ENCODE measurements around the gene ATRAID. TPM values are rescaled to one million over a fixed set of nuclear protein-coding genes. Genes with fewer than 3 reads are reported as not detected.

Gene ATRAID
- polyA plus RNA-seq, 10 donors, result 89.7 to 104 (median 97.5) TPM

GRCh38 chr2:27245626-27246025, 33.8 kb downstream of the ATRAID start:
- DNase-seq, result peak in 1 of 3 donors; percentile 49

- DNase-seq, result no peak
Measured at GRCh38 chr2:27247893-27248292, 36.1 kb downstream of the ATRAID start.

GRCh38 chr2:27249159-27249890, 37.5 kb downstream of the ATRAID start:
- DNase-seq, result no peak

GRCh38 chr2:27249891-27250651, 38.2 kb downstream of the ATRAID start:
- DNase-seq, result no peak

- no peak for DNase-seq
Measured at GRCh38 chr2:27250652-27251379, 39.0 kb downstream of the ATRAID start.

- no peak for DNase-seq
Measured at GRCh38 chr2:27251766-27252165, 39.9 kb downstream of the ATRAID start.

DNA sequence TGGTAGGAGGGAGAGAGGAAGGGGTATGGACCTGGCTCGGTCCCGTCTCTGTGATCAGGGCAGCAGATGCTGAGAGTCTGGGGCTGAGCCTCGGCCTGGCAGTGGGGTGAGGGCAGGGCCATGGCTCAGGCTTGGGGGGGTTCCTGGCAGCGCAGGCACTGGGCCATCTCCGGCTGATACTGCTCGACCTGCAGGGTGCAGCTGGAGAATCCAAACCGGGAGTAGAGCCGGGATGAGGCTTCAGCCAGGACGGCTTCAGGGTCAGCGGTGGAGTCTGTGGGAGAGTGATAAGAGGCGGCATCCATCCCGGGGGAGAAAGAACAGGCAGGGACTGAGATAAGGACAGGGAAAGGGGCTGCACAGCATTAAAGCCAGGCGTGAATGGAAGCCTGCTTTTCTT, 43.3 kb downstream of the ATRAID start:
- DNase-seq, result no peak

DNA sequence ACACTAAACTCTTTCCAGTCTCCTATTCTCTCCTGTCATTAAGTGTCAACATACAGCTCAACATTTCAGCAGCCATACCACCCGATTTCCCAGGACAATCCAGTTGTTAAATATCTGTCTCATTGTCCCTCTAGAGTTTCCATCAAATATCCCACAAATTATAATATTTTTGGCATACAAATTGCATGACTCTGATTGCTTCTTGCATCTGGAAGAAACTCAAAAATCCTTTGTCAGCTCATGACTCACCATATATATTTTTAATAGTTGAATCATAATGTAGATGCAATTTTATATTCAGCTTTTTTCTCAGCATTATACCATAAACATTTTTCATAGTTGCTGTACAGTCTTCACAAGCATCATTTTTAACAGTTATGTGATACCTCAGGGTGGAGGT, 43.8 kb downstream of the ATRAID start:
- peak in 1 of 3 donors; percentile 41 for DNase-seq

GRCh38 chr2:27256855-27257454, 45.1 kb downstream of the ATRAID start:
- no peak for DNase-seq

GRCh38 chr2:27258051-27258450, 46.2 kb downstream of the ATRAID start:
- no peak for DNase-seq

GRCh38 chr2:27261241-27261925, 49.5 kb downstream of the ATRAID start:
- no peak for DNase-seq

GRCh38 chr2:27261926-27262298, 50.1 kb downstream of the ATRAID start:
- no peak for DNase-seq

- DNase-seq, result peak in 2 of 3 donors; percentile 50 to 61
Measured at GRCh38 chr2:27262379-27263286, 50.8 kb downstream of the ATRAID start, which contains the start of gene SLC30A3. Gene SLC30A3, minus strand, starts transcription at chr2:27263047. Its CDS starts 141 bp downstream, at chr2:27262906.

GRCh38 chr2:27263287-27264252, 51.7 kb downstream of the ATRAID start:
- DNase-seq, result no peak

DNA sequence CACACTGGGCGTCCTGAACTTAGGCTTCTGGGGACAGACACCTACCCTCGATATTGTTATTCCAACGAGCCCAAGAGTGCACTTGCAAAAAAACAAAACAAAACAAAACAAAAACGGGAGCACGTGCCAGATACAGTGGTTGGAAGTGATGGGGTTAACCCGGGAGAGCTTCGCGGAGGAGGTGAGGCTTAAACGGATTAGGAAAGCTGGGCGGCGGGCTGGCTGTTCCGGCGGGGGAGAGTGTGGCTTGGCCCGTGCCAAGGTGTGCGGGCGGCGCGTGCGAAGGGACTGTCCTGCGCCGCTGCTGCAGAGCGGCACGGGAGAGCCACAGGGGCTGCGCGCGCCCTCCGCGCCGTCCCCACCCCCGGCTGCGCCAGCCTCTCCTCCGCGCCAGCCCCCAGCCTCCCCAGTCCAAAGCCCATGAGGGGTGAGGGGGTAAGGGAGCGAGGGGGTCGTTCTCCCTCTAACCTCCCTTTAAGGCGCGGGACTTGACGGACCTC, 52.5 kb downstream of the ATRAID start:
- DNase-seq, result no peak

- DNase-seq, result peak; percentile 51 to 61 (median 53)
Measured at GRCh38 chr2:27264753-27265535, 53.1 kb downstream of the ATRAID start.

- no peak for DNase-seq
Measured at GRCh38 chr2:27265536-27265870, 53.7 kb downstream of the ATRAID start.

All from muscle of back (tissue), 11 donors.